Upper lobe of right lung (tissue), 1 donor: ENCODE results near the gene RGMB. TPM values are rescaled to one million over a fixed set of nuclear protein-coding genes. Genes with fewer than 3 reads are reported as not detected.

Experiments used
- ATAC-seq: fragments of 200-7000 bp; cut with Tn5 transposase; one replicate; pipeline ENCODE4 v1.9.1; 2020; ENCODE audit warnings: mild to moderate bottlenecking, moderate library complexity
- DNase-seq: peaks from one replicate; pipeline ENCODE4 v3.0.0-alpha.2; 2020
- H3K27ac ChIP-seq: fragments of 200-600 bp; one replicate; pipeline ENCODE4 v1.8.0; 2022
- H3K27me3 ChIP-seq: fragments of 200-600 bp; one replicate; pipeline ENCODE4 v1.8.0; 2022; ENCODE audit warnings: mild to moderate bottlenecking
- H3K36me3 ChIP-seq: fragments of 200-600 bp; one replicate; pipeline ENCODE4 v1.8.0; 2022
- H3K4me1 ChIP-seq: fragments of 200-600 bp; one replicate; pipeline ENCODE4 v1.8.0; 2022
- H3K4me3 ChIP-seq: fragments of 200-600 bp; one replicate; pipeline ENCODE4 v1.8.0; 2022; ENCODE audit warnings: mild to moderate bottlenecking
- H3K9me3 ChIP-seq: fragments of 200-600 bp; one replicate; pipeline ENCODE4 v1.8.0; 2022
- CTCF ChIP-seq: fragments of 200-600 bp; IDR thresholded peaks from one replicate; pipeline ENCODE4 v1.8.0; 2022; ENCODE audit warnings: antibody characterized with exemption
- intact Hi-C: fragments of 100-400 bp; cut with DNase I; formaldehyde crosslinking; loops from one replicate; pipeline ENCODE4 v1.11.0; 2022
- total RNA-seq: library from RNA; stranded (reverse); fragmentation: NEBNext Ultra II Directional; extraction: Animal tissue kit (Norgen Biotek cat#: 25700); gene quantifications from one replicate; pipeline ENCODE4 v1.2.1, GENCODE V29; 2021
- donor health status: DM: no; HTN: yes; CAD: no; lungs with severe emphysema.

RGMB gene
- total RNA-seq, 1 donor from 2014 or later = 16.8 TPM

- Histone ChIP-seq H3K27me3 (no peaks in the 10 kb centered on the region), H3K27ac (no peak overlapping the region), H3K4me1 (peaks cover 8% of the 10 kb centered on the region), H3K36me3 (peaks cover 5% of the 10 kb centered on the region), H3K9me3 (no peaks in the 10 kb centered on the region), H3K4me3 (no peak overlapping the region)
- TF ChIP-seq CTCF = no peak
- ATAC-seq (no peak), DNase-seq (no peak)
- intact Hi-C loops = no loop called here
Measured at GRCh38 chr5:98779264-98779877, 5.9 kb downstream of the RGMB start.

DNA sequence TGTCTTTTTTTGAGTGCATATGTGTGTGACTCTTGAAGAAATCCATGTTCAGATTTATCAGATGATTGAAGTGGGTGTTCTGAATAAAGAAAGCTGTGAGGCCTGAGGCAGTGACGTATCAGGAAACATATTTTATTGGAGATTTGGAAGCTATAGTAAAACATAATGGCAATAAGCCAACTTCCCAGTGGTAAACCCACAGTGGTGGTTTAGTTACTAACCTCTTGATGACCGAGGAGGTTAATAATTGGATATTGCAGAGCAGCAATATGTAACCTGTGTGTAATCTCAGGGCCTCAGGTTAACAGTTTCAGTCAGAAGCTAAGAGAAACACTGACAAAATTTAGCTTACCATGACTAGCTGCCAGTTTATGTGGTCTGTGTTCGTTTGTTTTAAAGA, 6.9 kb downstream of the RGMB start:
- no peak for DNase-seq
- intact Hi-C loops = no loop called here
- no peak for ATAC-seq
- H3K27me3 ChIP-seq = no peaks in the 10 kb centered on the region
- peaks cover 5% of the 10 kb centered on the region for H3K4me1 ChIP-seq
- H3K4me3 ChIP-seq = no peak overlapping the region
- peaks cover 5% of the 10 kb centered on the region for H3K36me3 ChIP-seq
- H3K9me3 ChIP-seq = no peaks in the 10 kb centered on the region
- TF ChIP-seq CTCF = no peak
- H3K27ac ChIP-seq = no peak overlapping the region

GRCh38 chr5:98781520-98781919, 8.1 kb downstream of the RGMB start:
- DNase-seq (no peak), ATAC-seq (no peak)
- H3K4me3 ChIP-seq = no peak overlapping the region
- no peak for TF ChIP-seq CTCF
- peaks cover 5% of the 10 kb centered on the region for H3K36me3 ChIP-seq
- no peak overlapping the region for H3K27ac ChIP-seq
- H3K27me3 ChIP-seq = no peaks in the 10 kb centered on the region
- no peaks in the 10 kb centered on the region for H3K9me3 ChIP-seq
- peaks cover 14% of the 10 kb centered on the region for H3K4me1 ChIP-seq
- intact Hi-C loops = no loop called here

DNA sequence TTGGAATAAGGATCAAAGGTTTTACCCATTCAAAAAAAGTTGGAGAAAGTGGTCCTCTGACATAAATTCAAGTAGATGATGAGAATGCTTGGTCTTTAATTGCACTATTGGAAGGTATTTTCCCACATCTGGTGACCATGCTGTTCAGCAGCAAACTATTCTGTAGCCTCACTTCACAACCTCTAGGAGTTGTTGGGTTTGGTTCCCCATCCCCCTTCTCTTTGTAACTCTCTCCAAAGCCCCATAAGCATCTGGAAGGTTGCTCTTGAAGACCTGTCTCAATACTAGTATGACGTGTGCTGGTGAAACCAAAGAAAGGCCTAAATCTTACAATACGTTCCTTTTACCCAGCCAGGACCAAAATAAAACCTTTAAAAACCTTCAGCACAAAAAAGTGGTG, 8.5 kb downstream of the RGMB start:
- TF ChIP-seq CTCF = no peak
- Histone ChIP-seq H3K9me3 (no peaks in the 10 kb centered on the region), H3K4me1 (peaks cover 19% of the 10 kb centered on the region), H3K4me3 (no peak overlapping the region), H3K27ac (no peak overlapping the region), H3K27me3 (no peaks in the 10 kb centered on the region), H3K36me3 (peaks cover 5% of the 10 kb centered on the region)
- intact Hi-C loops = no loop called here
- no peak for DNase-seq
- ATAC-seq = no peak

DNA sequence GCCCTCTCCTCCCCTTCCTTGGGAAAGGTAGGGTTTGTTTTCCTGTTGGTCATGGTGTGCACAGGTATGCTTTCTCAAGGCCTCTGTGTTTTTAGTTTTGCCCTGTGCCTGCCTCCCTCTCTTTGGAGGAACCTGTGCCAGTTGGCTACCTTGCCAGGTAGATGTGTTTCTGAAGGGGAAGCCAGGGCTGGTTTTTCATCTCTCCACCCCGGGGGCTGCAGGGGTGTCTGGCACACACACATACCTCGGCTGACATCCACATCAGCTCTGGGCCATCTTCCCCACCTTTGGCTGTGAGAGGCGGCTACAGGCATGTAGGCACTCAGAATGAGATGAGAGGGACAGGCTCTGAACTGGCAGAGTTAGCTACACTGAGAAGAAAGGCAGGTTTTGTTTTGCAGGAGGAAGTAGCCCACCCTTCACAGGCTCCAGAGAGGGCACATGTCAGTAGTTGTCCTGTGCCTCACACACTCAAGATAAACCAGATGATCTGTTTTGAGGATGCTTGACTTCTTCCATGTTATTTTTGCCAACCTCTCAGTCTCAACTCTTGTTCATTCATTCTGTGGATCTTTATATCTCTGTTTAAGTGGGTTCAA, 9.7 kb downstream of the RGMB start:
- H3K4me3 ChIP-seq = no peak overlapping the region
- TF ChIP-seq CTCF = no peak
- intact Hi-C loops = no loop called here
- DNase-seq = no peak
- H3K9me3 ChIP-seq = no peaks in the 10 kb centered on the region
- no peak overlapping the region for H3K27ac ChIP-seq
- ATAC-seq = no peak
- peaks cover 5% of the 10 kb centered on the region for H3K36me3 ChIP-seq
- H3K27me3 ChIP-seq = no peaks in the 10 kb centered on the region
- peaks cover 23% of the 10 kb centered on the region for H3K4me1 ChIP-seq

GRCh38 chr5:98784411-98784810, 10.9 kb downstream of the RGMB start:
- no peak overlapping the region for H3K27ac ChIP-seq
- peaks cover 23% of the 10 kb centered on the region for H3K4me1 ChIP-seq
- no peak for ATAC-seq

More at GRCh38 chr5:98784411-98784810, 10.9 kb downstream of the RGMB start:
- Histone ChIP-seq H3K36me3 (peaks cover 5% of the 10 kb centered on the region), H3K9me3 (no peaks in the 10 kb centered on the region), H3K27me3 (no peaks in the 10 kb centered on the region), H3K4me3 (no peak overlapping the region)
- no peak for DNase-seq
- intact Hi-C loops = no loop called here
- TF ChIP-seq CTCF = no peak
